Hypothalamus (tissue), 51 donors: Measurements from ENCODE around the gene HSPB1.
"Not testable (repeated sequence)": the region's sequence is repeated elsewhere in the genome, so short reads cannot be mapped to it uniquely, and the experiment has no call there.

Experiments
- DNase-seq, 51 donors: peaks; one replicate each; lab custom pipeline; 2025; lab: John Stamatoyannopoulos, UW

Gene HSPB1

DNA sequence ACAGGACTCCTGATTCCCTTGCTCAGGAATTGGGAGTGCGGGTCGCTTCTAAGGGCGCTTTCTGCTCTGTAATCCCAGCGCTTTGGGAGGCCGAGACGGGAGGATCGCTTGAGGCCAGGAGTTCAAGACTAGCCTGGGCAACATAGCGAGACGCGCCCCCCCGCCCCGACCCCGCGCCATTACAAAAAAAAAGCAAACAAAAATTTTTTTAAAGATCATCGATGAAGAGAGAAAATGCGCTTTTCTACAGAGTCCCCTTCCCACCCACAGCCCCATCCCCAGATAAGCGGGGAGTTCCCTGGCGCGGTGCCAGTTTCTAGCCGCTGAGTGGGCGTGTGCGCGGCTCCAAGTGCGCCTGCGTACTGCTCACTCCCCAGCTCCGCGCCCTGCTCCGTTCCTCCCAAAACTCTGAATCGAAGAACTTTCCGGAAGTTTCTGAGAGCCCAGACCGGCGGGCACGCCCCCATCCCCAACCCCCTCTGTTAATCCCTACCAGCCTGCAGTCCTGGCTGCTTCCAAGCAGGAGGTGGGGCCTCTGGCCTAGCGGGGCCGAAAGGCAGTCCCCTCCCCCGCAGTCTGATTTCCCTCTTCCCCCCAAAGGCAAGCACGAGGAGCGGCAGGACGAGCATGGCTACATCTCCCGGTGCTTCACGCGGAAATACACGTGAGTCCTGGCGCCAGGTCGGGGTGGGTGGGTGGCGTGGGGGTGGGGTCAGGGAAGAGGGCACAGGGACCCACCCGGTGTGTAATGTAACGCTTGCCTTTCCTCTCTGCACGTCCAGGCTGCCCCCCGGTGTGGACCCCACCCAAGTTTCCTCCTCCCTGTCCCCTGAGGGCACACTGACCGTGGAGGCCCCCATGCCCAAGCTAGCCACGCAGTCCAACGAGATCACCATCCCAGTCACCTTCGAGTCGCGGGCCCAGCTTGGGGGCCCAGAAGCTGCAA is 1.0 kb downstream of the HSPB1 start:
- peak in 47 of 51 donors; percentile 20 to 85 (median 56) for DNase-seq

DNA sequence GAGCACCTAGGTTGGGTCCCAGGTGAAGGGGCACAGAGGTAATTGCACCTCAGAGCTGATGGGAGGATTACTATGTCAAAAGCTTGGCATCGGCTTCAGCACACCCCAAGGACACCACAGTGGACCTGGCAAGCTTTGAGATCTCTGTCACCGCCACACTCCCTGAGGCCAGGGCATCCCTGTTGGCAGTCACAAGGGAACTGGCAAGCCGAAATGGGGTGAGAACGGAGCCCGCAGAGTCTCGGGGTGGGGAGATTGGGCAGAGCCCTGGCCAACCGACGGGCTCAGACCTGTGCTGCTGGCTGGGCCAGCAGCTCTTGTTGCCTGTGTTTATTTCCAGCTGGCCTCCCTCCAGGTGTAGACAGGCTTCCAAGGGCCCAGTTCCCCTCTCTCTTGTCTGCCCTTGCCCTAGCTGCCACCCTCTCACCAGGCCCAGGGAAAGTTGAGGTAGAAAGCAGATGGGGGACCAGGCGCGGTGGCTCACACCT is 2.5 kb downstream of the HSPB1 start:
- DNase-seq, result peak in 44 of 51 donors; percentile 9 to 87 (median 68)

DNA sequence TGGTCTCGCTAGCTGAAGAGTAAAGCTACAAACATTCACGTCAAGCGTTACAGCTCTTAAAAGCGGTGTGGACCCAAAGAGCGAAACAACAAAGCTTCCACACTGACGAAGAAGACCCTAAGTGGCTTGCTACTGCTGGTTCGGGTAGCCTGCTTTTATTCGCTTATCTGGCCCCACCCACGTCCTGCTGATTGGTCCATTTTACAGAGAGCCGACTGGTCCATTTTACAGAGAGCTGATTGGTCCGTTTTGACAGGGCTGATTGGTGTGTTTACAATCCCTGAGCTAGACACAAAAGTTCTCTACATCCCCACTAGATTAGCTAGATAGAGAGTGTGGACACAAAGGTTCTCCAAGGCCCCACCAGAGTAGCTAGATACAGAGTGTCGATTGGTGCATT is 6.4 kb downstream of the HSPB1 start:
- not testable (repeated sequence) for DNase-seq

DNA sequence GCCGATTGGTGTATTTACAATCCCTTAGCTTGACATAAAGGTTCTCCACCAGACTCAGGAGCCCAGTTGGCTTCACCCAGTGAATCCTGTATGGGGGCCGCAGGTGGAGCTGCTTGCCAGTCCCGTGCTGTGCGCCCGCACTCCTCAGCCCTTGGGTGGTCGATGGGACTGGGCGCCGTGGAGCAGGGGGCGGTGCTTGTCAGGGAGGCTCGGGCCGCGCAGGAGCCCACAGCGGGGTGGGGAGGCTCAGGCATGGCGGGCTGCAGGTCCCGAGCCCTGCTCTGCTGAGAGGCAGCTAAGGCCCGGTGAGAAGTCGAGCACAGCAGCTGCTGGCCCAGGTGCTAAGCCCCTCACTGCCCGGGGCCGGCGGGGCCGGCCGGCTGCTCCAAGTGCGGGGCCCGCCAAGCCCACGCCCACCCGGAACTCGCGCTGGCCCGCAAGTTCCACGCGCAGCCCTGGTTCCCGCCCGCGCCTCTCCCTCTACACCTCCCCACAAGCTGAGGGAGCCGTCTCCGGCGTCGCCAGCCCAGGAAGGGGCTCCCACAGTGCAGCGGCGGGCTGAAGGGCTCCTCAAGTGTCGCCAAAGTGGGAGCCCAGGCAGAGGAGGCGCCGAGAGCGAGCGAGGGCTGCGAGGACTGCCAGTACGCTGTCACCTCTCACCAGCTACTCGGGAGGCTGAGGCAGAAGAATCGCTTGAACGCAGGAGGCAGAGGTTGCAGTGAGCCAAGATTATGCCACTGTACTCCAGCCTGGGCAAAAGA is 7.0 kb downstream of the HSPB1 start:
- not testable (repeated sequence) for DNase-seq

DNA sequence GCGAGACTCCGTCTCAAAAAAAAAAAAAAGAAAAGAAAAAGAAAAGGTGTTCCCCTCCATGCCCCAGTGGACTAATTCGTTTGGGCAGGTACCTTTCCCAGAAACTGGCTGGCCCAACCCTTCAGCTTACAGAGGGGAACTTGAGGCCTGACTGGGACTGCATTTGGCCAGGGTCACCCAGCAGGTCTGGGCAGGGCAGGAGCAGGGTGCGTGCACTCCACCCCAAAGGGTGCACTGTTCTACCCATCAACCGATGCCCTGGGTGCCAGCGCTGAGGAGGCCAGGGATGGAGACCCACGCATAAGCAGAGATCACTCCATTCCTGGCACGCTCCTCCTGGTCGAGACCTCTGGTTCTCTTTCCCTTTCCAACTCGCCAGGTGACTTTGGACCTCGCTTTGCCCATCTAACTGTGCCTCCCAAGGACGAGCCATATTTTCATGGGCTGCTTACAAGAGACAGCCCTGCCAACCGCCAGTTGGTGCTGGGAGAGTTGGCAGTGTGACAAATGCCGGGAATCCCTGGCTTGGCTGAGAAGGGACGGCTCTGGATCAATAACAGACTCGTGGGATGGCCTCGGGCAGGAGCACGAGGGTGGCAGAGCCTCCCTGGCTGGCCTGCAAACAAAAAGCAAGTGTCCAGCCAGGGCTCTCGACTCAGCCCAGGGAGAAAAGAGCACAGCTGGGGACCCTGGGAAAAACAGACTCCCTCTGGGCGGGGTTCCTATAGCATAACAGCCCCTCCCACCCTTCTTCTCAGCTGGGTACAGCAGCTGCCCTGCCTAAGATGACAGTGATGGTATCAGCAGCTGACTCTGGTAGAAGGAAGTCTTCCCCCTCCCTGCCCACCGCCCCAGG is 7.9 kb downstream of the HSPB1 start:
- peak in 39 of 51 donors; percentile 14 to 77 (median 51) for DNase-seq

DNA sequence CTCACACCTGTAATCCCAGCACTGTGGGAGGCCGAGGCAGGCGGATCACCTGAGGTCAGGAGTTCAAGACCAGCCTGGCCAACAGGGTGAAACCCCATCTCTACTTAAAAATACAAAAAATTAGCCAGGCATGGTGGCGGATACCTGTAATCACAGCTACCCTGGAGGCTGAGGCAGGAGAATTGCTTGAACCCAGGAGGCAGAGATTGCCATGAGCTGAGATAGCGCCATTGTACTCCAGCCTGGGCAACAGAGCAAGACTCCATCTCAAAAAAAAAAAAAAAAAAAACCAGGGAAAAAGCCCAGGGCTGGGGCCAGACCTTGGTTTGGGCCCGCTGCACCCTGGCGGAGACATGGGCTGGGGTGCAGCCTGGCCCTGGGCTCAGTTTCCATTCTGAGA is 9.4 kb downstream of the HSPB1 start:
- not testable (repeated sequence) for DNase-seq

DNA sequence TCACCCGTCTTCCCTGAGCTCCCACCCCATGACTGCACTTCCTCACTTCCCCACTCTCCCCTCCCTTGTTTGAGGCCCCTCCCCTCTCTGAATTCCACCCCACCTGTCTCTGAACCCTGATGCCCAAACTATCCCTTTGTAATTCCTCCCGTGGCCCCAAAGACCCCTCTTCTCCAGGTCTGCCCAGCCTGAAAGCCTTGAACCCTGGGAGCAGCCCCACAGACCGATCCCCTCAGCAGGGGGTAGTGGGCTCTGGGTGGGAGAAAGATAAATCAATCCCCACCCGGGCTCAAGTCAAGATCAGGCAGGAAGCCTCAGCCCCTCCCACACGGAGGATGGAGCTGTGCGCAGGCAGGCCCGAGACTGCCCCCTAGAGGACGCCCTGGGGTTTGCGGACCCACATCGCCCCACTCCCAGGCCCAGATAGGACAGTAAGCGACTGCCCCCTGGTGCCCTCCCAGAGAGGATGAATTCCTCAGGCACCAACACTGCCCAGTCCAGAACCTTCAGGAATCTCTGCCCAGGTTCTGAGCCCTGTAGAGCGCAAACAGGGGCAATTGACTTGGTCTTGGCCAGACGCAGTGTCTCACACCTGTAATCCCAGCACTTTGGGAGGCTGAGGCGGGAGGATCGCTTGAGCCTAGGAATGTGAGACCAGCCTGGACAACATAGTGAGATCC is 11.7 kb downstream of the HSPB1 start:
- peak; percentile 48 to 98 (median 91) for DNase-seq

DNA sequence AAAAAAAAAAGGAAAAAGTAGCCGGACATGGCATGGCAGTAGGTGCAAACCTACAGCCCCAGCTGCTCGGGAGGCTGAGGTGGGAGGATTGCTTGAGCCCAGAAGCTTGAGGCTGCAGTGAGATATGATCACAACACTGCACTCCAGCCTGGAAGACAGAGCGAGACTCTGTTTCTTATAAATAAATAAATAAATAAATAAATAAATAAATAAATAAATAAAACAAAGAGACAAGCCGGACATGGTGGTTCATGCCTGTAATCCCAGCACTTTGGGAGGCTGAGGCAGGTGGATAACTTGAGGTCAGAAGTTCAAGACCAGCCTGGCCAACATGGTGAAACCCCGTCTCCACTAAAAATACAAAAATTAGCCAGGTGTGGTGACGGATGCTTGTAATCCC is 12.3 kb downstream of the HSPB1 start:
- DNase-seq, result not testable (repeated sequence)

DNA sequence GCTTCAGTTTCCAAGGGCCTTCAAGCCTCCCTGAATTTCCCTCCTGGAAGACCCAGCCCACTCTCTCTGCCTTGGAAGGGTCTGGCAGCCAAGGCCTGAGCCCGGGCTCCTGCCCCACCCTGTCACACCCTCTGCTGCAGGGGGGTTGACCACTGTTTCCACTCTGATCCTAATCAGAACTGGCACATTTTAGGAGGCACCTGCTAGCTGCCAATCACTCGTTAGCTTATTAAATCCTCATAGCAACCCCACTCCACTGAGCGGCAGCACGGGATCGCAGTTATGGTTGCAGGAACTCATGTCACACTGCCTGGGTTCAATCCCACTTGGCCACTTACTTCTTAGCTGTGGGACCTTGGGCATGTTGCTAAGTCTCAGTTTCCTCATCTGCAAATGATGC is 12.9 kb downstream of the HSPB1 start:
- peak in 2 of 51 donors; percentile 5 to 12 for DNase-seq

DNA sequence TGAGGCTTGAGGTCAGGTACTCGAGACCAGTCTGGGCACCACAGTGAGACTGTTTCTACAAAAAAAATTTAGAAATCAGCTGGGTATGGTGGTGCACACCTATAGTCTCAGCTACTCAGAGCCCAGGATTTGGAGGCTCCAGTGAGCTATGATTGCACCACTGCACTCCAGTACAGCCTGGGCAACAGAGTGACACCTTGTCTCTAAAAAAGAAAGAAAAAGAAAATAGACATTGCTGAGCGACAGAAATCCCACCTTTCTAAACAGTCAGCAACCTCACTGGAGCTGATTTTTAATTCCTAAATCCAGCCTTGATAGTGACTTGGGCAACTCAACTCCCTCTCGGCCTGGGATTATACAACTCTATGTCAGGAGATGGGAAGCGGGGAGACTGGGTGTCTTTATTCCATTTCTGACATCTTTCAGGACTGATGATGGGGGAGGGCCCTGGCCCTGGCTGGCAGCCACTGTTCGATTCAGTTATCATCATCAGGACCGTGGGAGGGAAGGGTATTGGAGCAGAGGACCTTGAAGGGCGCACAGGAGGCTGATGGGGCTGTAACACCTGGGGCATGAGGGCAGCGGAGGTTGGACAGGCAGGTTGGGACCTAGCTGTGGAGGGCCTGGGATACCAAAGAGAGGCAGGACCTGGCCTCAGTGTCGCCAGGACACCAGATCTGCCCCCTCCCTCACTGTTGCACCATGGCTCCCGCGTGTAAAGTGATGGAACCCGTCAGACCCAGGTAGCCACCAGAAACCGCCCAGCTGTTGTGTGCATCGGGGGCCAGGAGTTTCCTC is 14.7 kb downstream of the HSPB1 start:
- DNase-seq, result no peak

DNA sequence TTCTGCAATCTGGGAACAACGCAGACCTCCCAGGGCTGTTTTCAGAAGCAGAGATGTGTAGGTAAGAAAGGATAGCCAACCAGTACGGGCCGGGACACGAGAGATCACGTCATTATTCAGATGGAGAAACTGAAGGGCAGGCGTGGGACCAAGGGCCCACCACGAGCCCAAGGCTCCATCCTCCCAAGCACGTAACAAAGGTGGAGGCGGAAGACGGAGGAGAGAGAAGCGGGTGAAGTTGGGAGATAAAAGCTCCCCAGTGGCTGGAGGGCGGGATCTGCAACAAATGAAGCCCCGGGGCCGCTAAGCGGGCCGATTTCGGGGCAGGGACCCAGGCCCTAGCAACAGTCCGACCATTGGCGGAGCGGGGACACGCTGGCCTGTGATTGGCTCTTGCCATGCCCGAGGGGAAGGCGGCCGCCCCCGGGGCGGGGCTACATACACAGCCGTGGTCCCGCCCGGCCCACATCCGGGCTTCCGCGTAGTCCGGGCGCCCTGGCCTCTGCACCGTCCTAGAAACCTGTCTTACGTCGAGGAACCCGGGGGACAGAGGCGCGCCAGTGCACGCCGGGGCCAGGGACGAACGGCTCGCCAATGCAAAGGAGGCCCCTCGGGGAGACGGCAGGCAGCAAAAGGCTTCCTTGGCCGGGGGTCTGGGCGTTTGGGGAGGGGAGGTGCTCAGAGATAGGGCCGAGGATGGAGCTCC is 15.5 kb downstream of the HSPB1 start:
- DNase-seq, result peak; percentile 79 to 99 (median 96)

DNA sequence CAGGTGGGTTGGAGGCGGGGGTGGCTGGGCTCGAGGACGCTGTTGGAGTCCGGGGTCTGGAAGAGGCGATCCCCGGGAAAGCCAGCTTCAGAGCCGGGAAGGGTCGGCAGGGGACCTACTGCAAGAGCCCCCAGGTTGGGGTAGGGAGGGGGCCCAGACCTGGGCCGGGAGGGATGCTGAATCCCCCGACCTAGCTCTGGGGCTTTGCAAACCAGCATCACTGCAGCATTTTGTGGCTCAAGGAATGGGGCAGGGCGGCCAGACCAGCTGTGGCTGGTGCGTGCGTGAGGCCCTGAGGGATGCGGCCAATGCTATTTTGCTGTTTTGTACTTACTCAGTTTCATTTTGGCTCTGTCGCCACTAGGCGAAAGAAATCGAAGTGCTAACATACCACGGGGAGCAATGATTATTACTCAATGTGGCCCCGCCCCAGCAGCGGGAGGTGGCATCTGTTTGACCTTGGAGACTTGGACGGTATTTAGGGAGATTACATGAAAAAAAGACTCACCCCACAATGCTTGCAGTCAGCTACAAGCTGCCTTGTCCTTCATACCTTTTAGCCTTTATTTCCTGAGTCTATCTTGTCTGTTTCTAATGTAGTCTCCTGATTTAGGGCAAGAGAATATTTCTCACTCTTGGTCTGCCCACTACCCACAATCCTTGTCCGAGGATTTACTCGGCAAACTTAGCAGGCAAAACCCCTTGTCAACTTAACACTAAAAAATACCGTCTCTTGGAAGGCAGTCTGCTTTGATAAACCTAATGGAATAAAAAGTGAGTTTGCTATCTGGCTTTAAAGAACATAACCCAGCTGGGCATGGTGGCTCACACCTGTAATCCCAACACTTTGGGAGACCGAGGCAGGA is 16.2 kb downstream of the HSPB1 start:
- peak in 31 of 51 donors; percentile 6 to 83 (median 50) for DNase-seq

DNA sequence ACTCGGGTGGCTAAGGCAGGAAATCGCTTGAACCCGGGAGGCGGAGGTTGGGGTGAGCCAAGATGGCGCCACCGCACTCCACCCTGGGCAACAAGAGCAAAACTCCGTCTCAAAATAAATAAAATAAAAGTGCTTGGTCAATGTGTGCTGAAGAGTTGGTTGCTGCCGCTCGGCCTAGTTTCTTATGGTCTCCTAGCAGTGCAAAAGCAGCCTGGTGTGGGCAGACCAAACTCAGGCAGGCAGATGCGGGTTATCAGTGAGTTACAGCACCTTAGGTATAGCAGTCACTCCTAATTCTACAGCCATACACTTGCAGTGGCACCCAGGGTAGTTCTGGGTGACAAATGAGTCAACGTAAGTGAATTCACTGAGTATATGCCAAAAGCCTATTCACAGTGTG is 22.6 kb downstream of the HSPB1 start:
- DNase-seq, result no peak

DNA sequence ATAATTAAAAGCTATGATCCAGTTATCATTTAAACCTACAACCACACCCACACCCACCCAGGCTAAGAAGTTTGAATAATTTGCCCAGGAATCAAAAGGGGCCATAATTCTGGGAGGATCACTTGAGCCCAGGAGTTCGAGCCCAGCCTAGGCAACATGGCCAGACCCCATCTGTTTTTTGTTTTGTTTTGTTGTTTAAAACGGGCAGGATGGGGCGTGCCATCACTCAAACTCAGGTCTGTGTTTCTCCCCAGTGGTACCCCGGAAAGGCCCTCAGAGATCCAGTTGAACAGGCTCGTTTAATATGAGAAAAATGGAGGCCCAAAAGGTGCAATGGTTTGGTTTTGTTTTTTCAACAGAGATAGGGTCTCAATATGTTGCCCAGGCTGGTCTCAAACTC is 23.3 kb downstream of the HSPB1 start:
- DNase-seq, result no peak

DNA sequence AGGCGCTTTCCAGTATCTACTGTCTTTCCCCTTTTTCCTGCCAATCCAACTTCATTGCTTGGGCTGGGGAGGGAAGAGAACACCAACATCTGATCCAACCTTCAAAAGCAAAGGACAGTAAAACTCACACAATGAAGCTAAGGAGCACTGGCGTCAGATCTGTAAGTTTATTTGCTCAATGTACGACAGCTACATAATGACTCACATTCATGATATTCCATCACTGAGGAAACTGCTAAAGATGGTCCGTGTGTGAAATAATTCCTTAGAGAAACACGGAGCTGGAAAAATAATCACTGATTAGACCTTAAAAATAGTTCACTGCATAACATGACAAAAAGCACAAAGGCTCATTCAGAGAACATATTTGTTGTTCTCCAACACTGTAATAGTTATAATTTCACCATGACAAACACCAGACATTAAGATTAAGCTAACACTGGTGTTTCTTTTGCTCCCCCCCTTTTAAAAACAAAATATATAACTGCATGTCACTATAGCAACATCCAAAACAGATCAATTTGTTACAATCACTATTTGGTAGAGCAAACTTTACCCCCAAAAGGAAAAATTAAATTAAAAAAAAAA is 24.3 kb downstream of the HSPB1 start:
- no peak for DNase-seq

DNA sequence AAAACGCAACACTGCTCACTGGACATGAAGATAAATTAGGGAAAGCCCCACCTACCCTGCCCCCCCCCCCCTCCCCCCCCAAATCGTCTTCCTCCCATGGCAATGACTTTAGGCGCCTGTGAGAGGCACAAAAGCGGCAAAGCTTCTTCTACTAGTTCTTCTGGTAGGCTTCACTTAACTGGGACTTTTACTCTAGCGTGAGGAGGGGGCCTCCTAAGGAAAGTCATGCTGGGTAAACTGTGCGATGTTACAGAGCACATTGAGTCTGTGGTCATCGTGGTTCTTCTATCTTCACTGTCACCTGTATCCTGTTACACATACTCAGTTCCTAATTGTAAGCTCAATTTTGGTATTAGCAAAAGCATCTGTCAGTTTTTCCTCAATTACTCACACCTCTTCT is 25.1 kb downstream of the HSPB1 start:
- DNase-seq, result no peak

DNA sequence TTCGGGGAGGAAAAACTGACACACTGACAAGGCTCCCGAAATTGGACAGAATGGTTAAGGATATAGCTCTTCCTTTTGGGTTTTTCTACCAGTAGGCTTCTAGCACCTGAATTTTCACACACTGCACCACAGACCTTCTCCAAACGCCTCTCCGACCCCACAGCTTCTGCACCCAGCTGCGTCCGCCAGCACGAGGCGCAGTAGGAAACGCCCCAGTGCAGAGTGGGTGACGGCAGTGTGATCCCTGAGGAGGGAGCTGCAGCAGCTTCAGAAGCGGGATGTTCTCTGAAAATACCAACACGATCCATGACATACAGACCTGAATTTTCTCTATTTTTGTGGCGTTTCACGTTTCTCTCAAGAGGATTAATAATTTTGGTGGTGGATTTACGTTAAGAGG is 25.9 kb downstream of the HSPB1 start:
- no peak for DNase-seq
